HTR-8/SVneo (cell line): Measurements from ENCODE around the gene WNT7B.

ENCODE experiments used
- DNase-seq: peaks from one replicate; pipeline ENCODE4 v3.0.0; 2011; ENCODE audit warnings: low spot score, mixed read lengths; ENCODE audit not compliant: insufficient read length
- FAIRE-seq: peaks from 2 replicates; lab custom pipeline; 2011; peaks lifted over from hg19 to GRCh38; lab: Jason Lieb, UNC

Gene WNT7B

GRCh38 chr22:45882881-45883810 lies 93.8 kb downstream of the WNT7B start:
- FAIRE-seq (no peak), DNase-seq (no peak)

DNA sequence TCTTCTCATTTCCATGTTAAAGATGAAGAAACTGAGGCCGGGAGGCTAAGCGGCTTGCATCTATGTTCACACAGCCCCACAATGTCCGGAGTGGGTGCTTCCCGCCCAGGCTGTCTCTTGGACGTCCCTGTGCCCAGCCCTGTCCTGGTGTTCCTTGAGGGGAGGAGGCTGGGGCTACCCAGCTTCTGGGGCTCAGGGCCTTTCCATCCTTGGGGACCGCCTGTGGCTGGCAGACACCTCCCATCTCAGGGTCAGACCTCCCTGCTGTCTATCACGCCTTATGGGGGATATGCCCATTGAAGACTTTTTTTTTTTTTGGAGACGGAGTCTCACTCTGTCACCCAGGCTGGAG lies 95.5 kb downstream of the WNT7B start:
- FAIRE-seq = no peak
- DNase-seq = no peak

DNA sequence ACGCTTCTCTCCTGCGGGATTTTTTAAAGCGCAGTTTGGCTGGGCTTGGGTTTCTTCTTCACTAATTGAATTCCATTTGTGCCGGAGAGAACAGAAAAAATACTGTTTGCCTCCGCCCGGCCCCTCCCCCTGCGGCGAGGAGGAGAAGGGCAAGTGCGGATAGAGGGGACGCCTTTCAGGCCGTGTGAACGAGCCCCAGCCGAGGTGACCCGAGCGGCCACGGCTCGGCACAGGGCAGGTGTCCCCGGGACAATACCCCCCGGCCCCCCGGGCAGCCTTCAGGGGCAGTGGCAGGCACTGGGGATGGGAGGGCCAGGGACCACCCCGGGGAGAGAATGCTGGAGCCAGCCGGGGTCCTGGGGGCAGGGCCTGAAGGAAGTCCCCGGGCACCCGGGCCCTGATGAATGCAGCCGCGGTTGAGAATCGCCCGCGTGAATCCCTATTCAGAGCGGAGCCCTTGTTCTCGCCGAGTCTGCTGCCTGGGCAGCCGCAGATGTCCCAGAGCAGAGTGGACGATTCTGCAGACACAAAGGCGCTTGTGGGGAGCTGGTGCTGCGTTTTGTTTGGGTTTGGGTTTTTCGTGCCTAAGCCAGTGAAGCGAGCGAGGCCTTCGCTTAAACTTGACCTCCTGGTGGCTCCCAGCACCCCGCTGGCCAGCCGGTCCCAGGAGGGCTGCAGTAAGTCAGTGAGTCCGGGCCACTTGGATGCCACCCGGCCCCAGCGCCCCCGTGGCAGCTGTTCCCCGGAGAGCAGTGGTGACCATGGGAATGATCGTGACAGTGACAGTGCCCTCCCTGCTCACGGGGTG lies 96.0 kb downstream of the WNT7B start:
- no peak for DNase-seq
- no peak for FAIRE-seq

DNA sequence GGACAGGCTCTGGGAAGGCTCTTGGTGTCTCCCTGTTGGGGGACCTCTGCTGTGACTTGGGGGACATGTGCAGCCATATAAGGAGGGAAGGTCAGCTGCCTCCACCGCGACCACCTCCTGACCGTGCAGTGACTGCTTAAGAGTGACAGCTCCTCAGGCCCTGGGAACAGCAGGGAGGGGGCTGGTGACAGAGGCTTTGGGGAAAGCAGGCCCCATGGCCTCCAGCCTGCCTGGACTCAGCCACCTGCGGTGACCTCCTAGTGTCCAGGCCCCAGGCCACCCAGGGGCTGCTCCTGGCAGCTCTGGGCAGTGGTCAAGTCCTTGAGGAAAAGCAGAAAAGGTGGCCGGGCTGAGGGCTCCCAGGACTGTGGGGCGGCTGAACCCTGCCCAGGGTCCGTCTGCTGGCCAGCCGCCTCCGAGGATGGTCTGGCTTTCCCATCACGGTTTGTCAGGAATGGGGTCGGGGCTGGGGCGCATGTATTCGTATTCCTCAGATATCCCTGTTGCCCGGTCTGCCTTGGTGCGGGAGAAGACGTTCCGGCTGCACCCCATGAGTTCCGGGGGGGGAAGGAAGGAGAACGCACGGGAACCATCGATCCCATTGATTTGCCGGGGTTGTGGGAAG lies 96.8 kb downstream of the WNT7B start:
- DNase-seq (no peak), FAIRE-seq (no peak)

- FAIRE-seq = no peak
These were observed 97.4 kb downstream of the WNT7B start for GRCh38 chr22:45879552-45879949.

DNA sequence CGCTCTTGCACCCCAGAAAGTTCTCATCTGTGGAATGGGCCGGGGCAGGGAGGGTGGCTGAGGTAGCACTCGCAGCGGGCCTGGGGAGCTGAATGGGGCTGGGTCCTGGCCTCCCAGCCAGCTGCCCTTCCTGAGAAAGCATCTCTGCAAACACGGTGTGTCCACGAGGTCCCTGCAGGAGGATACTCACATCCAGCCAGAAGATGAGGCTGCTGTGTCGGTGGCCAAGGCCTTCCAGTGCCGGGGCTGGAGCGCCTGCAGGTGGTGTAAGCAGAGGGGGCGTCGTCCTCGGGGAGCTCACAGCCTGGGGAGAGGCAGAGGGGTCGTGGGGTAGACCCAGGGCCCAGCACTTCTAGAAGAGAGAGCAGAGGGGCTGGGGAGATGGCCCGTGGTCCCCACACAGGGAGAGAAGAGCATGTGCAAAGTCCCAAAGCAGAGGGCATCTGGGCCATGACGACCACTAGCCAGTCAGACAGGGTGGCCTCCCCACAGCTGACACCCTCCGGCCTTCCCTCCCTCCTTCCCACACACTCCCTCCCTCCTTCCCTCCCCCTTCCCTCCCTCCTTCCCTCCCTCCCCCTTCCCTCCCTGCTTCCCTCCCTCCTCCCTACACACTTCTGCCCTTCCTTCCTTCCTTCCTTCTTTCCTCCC lies 97.9 kb downstream of the WNT7B start:
- DNase-seq (no peak), FAIRE-seq (no peak)

More at GRCh38 chr22:45879552-45879949, 97.4 kb downstream of the WNT7B start:
- no peak for DNase-seq

- no peak for FAIRE-seq
- no peak for DNase-seq
These were observed 98.7 kb downstream of the WNT7B start for GRCh38 chr22:45878051-45878781.

GRCh38 chr22:45877651-45878050 lies 99.3 kb downstream of the WNT7B start:
- no peak for DNase-seq
- FAIRE-seq = no peak

DNA sequence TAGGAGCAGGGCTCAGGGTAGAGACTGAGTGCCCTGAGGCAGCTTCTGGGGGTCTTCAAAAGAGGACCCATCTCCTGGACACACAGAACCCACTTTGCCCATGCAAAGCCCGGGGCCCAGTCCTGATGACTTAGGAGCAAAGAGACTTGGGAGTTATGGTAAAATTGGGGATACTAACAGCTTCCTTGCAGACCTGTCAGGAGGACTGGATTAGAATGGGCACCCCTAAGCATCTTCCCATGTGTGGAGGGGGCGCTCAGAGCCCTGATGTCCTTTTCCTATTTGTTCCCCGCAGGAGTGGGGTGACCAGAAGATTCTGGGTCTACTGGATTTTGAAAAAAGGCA lies 100.0 kb downstream of the WNT7B start:
- DNase-seq = no peak
- FAIRE-seq = no peak

GRCh38 chr22:45876136-45877035 lies 100.6 kb downstream of the WNT7B start:
- DNase-seq = no peak
- no peak for FAIRE-seq

DNA sequence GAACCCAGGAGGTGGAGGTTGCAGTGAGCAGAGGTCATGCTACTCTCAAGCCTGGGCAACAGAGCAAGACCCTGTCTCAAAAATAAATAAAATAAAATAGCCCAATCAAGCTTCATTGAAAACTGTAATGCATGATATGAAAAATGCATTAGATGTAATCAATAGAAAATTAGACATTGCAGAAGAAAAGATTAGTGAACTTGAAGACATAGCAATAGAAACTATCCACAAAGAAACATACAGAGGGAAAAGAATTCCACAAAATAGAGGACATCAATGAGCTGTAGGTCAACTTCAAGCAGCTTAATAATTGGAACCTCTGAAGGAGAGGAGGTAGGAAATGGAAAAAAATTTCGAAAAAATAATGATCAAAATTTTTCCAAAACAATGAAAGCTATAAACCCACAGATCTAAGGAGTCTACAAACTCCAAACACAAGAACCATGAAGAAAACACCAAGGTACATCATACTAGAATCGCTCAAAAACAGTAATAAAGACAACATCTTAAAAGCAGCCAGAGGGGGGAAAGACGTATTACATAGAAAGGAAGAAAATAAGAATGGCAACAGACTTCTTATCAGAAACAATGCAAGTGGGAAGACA lies 104.2 kb downstream of the WNT7B start:
- FAIRE-seq = no peak

GRCh38 chr22:45871721-45872120 lies 105.2 kb downstream of the WNT7B start:
- no peak for DNase-seq
- no peak for FAIRE-seq

More for the DNA sequence above, 104.2 kb downstream of the WNT7B start:
- DNase-seq = no peak
